Epithelial cell of esophagus (primary cell): ENCODE measurements around the gene KLF13.

Source experiments
- DNase-seq: peaks from one replicate; pipeline ENCODE4 v3.0.0; 2010; ENCODE audit warnings: low read depth
- H3K4me3 ChIP-seq: 2 replicates; pipeline ENCODE4 v1.5.1; 2011; ENCODE audit warnings: mild to moderate bottlenecking, low read length, control low read depth
- TF ChIP-seq, protein P1 (sequence below): IDR thresholded peaks from 2 replicates; pipeline ENCODE4 v1.5.1; 2011; ENCODE audit warnings: low read depth, mild to moderate bottlenecking, low read length, control low read depth, inconsistent platforms; ENCODE audit not compliant: insufficient read depth; ENCODE audit errors: missing control alignments

Gene KLF13

DNA sequence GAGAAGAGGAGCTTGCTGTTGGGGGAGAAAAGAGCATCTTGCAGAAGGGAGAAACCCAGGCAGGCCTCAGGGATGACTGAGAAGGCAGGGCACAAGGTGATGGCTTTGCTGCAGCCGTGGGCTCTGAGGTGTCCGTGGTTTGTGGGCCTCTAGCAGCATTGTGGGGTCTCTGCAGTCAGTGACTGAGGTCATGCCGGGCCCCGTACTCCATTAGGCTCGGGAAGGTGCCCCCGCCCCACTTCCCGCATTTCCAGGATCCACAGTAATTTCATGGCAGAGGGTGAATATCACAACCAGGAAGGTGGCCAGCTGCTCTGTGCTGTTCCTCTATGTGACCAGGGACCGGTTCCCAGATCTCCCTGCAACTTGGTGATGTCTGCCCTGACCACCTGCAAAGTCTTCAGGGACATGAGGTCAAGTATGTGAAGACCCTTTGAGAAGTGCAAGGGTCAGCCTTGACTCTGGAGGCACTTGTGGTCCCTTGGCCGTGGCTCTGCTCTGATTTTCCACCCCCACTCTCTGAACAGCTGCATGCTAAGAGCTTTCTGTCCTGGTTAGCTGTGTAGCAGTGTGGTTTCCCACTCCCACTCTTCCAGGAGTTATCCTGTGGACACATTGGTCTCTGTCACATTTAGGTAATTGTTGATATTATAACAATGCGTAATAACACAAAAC lies 3.6 kb downstream of the KLF13 start:
- no peak for DNase-seq
- TF ChIP-seq, protein P1, sequence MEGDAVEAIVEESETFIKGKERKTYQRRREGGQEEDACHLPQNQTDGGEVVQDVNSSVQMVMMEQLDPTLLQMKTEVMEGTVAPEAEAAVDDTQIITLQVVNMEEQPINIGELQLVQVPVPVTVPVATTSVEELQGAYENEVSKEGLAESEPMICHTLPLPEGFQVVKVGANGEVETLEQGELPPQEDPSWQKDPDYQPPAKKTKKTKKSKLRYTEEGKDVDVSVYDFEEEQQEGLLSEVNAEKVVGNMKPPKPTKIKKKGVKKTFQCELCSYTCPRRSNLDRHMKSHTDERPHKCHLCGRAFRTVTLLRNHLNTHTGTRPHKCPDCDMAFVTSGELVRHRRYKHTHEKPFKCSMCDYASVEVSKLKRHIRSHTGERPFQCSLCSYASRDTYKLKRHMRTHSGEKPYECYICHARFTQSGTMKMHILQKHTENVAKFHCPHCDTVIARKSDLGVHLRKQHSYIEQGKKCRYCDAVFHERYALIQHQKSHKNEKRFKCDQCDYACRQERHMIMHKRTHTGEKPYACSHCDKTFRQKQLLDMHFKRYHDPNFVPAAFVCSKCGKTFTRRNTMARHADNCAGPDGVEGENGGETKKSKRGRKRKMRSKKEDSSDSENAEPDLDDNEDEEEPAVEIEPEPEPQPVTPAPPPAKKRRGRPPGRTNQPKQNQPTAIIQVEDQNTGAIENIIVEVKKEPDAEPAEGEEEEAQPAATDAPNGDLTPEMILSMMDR: no peak
- H3K4me3 ChIP-seq: no peak overlapping the region

DNA sequence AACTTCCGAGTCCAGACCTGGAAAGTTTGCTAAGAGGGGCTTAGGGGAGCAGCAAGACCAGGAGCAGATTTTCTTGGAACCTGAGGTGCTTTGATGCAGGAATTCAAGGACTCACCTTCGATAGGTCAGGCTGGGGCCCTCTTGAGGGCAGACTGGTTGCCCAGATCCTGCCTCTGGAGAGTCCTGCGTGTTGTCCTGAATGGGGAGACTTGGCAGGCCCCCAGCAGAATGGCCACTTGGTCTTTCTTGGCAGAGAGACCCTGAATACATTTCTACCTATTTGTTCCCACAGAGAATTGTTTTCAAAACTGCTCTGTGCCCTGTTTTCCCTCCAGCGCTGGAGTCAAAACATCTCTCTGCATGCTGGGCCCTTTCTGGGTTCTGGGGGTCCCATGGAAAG lies 4.2 kb downstream of the KLF13 start:
- DNase-seq: no peak
- TF ChIP-seq, protein P1: no peak
- no peak overlapping the region for H3K4me3 ChIP-seq

DNA sequence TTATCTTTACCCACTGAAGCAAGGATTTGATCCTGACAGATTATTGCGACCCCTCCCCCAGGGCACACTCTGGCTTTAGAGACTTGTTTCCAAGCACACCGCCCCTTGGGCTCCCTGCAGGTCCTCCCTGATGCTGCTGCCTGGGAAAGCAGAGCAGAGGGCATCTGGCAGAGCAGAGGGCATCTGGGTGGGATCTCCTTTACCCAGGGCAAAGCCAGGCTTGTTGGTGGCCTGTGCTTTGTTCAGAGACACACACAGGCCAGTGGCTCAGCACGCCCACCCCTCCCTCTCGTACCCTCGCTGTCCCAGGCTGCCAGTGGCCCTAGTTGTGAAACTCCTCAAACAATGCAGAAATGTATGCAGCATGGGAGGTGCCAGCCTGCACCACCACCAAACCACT lies 4.8 kb downstream of the KLF13 start:
- no peak overlapping the region for H3K4me3 ChIP-seq
- DNase-seq: no peak
- TF ChIP-seq, protein P1: no peak

DNA sequence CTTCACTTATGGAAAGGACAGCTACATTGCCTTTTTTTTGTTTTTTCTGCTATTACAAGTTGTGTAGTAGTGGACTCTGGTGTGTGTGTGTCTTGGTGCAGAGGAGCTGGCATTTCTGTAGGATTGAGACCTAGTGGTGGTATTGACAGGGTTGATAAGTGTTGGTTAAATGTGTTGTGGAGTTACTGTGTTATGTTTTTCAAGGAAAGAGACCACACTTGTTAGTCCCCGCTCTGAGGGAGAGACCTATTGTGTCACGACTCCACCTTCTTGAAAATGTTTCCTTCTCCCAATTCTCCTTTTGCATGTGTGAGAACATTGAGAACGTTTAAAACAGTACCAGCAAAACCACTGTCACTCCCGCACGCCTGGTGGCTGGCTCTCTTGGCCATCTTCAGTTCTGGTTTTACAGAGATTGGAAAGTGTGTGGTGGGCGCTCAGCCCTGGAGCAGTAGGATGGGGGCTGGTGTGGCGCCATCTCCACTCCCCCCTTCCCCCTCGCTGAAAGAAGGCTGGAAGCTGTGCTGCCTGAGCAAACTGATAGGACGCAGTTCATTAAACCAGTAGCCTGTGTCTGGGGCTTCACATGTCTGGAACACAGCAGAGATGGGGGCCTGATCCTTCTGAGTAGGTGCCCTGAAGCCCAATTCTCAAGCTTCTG lies 5.5 kb downstream of the KLF13 start:
- TF ChIP-seq, protein P1: no peak
- no peak for DNase-seq
- H3K4me3 ChIP-seq: no peak overlapping the region

DNA sequence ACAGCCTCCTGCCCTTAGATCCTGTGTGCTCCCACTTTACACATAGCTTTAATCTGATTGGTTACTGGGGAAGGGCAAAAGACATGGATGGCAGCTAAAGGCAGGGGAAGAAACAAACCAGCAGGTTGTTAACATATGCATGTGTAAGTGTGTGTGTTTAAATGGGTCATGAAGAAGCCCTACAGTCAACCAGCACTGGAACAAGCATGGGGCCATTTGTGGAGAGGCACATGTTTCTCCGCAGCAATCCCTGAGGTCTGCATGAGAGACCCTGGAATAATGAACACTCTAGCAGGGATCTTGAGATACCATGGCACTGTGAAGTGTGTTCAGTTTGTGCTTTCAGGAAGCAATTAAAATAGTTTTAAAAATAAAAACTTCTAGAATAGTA lies 6.0 kb downstream of the KLF13 start:
- TF ChIP-seq, protein P1: no peak
- no peak overlapping the region for H3K4me3 ChIP-seq
- DNase-seq: no peak

DNA sequence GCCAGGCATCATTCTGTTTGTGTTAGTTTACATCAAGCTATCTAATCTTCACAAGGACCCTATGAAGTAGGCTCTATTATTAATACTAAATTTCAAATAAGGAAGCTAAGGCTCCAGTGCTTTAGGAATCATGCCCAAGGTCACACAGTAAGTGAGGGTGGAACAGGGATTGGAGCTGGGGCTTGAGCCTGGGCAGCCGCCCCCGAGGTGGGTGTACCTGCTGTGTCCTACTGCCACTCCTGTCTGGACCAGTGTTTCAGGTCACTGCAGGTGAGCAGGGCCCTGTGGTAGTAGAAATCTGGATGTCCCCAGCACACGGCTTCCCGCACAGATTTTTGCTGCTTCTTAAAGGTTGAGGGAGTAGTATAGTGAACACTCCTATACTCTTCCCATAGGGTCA lies 6.5 kb downstream of the KLF13 start:
- DNase-seq: no peak
- TF ChIP-seq, protein P1: no peak
- no peak overlapping the region for H3K4me3 ChIP-seq

DNA sequence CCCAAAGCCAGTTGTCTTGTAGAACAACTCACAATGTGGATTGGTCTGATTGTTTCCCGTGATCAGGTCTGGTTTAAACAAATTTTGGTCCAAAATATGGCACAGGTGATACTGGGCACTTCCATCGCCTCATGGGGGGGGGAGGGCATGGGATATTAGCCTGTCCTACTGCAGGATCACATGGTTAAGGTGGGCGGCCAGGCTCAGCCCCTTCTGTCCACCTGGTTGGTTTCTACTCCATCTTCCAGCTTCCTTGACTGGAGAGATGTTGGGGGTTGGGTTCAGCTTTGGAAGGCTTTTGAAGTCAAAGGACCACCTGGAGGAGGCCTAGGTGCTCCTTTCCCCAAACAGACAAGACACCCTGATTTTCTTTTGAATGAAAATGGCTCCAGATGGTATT lies 7.2 kb downstream of the KLF13 start:
- no peak for DNase-seq
- TF ChIP-seq, protein P1: no peak
- no peak overlapping the region for H3K4me3 ChIP-seq
